BLaER1 treated with 17β-estradiol and CSF1 and Interleukin-3, amounts not matched to agents 10 nM and 100 nM (cell line): ENCODE results near the gene DGKI.

Experiments used
- H3K27ac ChIP-seq, 11 experiments: shearing (Covaris generic); formaldehyde crosslinking; 2 replicates each; pipeline ENCODE4 v1.8.1; 2022
- H3K27me3 ChIP-seq, 11 experiments: shearing (Covaris generic); formaldehyde crosslinking; 2 replicates each; pipeline ENCODE4 v1.8.1; 2022
- H3K36me3 ChIP-seq, 11 experiments: shearing (Covaris generic); formaldehyde crosslinking; 2 replicates each; pipeline ENCODE4 v1.8.1; 2022
- H3K4me1 ChIP-seq, 10 experiments: shearing (Covaris generic); formaldehyde crosslinking; 2 replicates each; pipeline ENCODE4 v1.8.1; 2022
- H3K4me2 ChIP-seq, 11 experiments: shearing (Covaris generic); formaldehyde crosslinking; 2 replicates each; pipeline ENCODE4 v1.8.1; 2022
- H3K4me3 ChIP-seq, 10 experiments: shearing (Covaris generic); formaldehyde crosslinking; 2 replicates each; pipeline ENCODE4 v1.8.1; 2022
- H3K9ac ChIP-seq, 11 experiments: shearing (Covaris generic); formaldehyde crosslinking; 2 replicates each; pipeline ENCODE4 v1.8.1; 2022
- H3K9me3 ChIP-seq, 11 experiments: shearing (Covaris generic); formaldehyde crosslinking; replicated peaks in 1 of 11; 2 replicates each; pipeline ENCODE4 v1.8.1; 2022
- H4K20me1 ChIP-seq, 11 experiments: shearing (Covaris generic); formaldehyde crosslinking; 2 replicates each; pipeline ENCODE4 v1.8.1; 2022
- Cebpa-rat ChIP-seq, 11 experiments: shearing (Covaris generic); IDR thresholded peaks; 2 replicates each; pipeline ENCODE4 v1.8.1; 2022

DGKI gene

GRCh38 chr7:137366995-137367394, 479.8 kb downstream of the DGKI start:
- peaks cover 19 to 28% (median 22%) of the 10 kb centered on the region in 11 experiments; a peak in 21 of 22 replicates for H3K9me3 ChIP-seq
- no peak overlapping the region for H3K4me2 ChIP-seq
- no peak overlapping the region for H3K4me3 ChIP-seq
- H3K36me3 ChIP-seq: no peaks in the 10 kb centered on the region
- H4K20me1 ChIP-seq: no peaks in the 10 kb centered on the region
- H3K4me1 ChIP-seq: no peaks in the 10 kb centered on the region
- H3K9ac ChIP-seq: no peak overlapping the region
- H3K27ac ChIP-seq: no peak overlapping the region
- H3K27me3 ChIP-seq: no peaks in the 10 kb centered on the region
- no peak for TF ChIP-seq Cebpa-rat (IDR thresholded peaks at IDR 0.05)

- H3K4me2 ChIP-seq: no peak overlapping the region
- no peaks in the 10 kb centered on the region for H4K20me1 ChIP-seq
- no peaks in the 10 kb centered on the region for H3K27me3 ChIP-seq
- no peak overlapping the region for H3K9ac ChIP-seq
- peaks cover 52 to 62% (median 55%) of the 10 kb centered on the region in 11 experiments for H3K9me3 ChIP-seq
- TF ChIP-seq Cebpa-rat (IDR thresholded peaks at IDR 0.05): no peak
- no peaks in the 10 kb centered on the region for H3K4me1 ChIP-seq
- no peaks in the 10 kb centered on the region for H3K36me3 ChIP-seq
- H3K4me3 ChIP-seq: no peak overlapping the region
- H3K27ac ChIP-seq: no peak overlapping the region
Measured at GRCh38 chr7:137363683-137364082, 483.1 kb downstream of the DGKI start.

GRCh38 chr7:137360087-137360679, 486.6 kb downstream of the DGKI start:
- H3K4me1 ChIP-seq: no peaks in the 10 kb centered on the region
- H3K27ac ChIP-seq: no peak overlapping the region
- no peak overlapping the region for H3K4me3 ChIP-seq
- H3K4me2 ChIP-seq: no peak overlapping the region
- no peaks in the 10 kb centered on the region for H3K27me3 ChIP-seq
- H3K9ac ChIP-seq: no peak overlapping the region
- no peaks in the 10 kb centered on the region for H3K36me3 ChIP-seq
- H3K9me3 ChIP-seq: peaks cover 61 to 83% (median 71%) of the 10 kb centered on the region in 11 experiments
- H4K20me1 ChIP-seq: no peaks in the 10 kb centered on the region
- TF ChIP-seq Cebpa-rat (IDR thresholded peaks at IDR 0.05): no peak

GRCh38 chr7:137354961-137355360, 491.8 kb downstream of the DGKI start:
- H3K9ac ChIP-seq: no peak overlapping the region
- no peak overlapping the region for H3K4me2 ChIP-seq
- no peak for TF ChIP-seq Cebpa-rat (IDR thresholded peaks at IDR 0.05)
- no peaks in the 10 kb centered on the region for H3K27me3 ChIP-seq
- no peaks in the 10 kb centered on the region for H3K36me3 ChIP-seq
- H3K4me3 ChIP-seq: no peak overlapping the region
- no peaks in the 10 kb centered on the region for H3K4me1 ChIP-seq
- no peak overlapping the region for H3K27ac ChIP-seq
- H4K20me1 ChIP-seq: no peaks in the 10 kb centered on the region
- peaks cover 19 to 36% (median 28%) of the 10 kb centered on the region in 11 experiments for H3K9me3 ChIP-seq

- Histone ChIP-seq H3K4me3 (no peak overlapping the region), H3K27ac (no peak overlapping the region), H3K4me1 (no peaks in the 10 kb centered on the region), H3K36me3 (no peaks in the 10 kb centered on the region), H3K9ac (no peak overlapping the region), H4K20me1 (no peaks in the 10 kb centered on the region), H3K9me3 (peaks cover 13 to 30% (median 22%) of the 10 kb centered on the region in 11 experiments), H3K27me3 (no peaks in the 10 kb centered on the region), H3K4me2 (no peak overlapping the region)
- no peak for TF ChIP-seq Cebpa-rat (IDR thresholded peaks at IDR 0.05)
Measured at GRCh38 chr7:137354396-137354795, 492.4 kb downstream of the DGKI start.

- no peak for TF ChIP-seq Cebpa-rat (IDR thresholded peaks at IDR 0.05)
- H3K27ac ChIP-seq: no peak overlapping the region
- H3K9ac ChIP-seq: no peak overlapping the region
- H3K4me1 ChIP-seq: no peaks in the 10 kb centered on the region
- H3K36me3 ChIP-seq: no peaks in the 10 kb centered on the region
- H4K20me1 ChIP-seq: no peaks in the 10 kb centered on the region
- no peak overlapping the region for H3K4me3 ChIP-seq
- H3K4me2 ChIP-seq: no peak overlapping the region
- no peaks in the 10 kb centered on the region for H3K27me3 ChIP-seq
- H3K9me3 ChIP-seq: peaks cover 0 to 10% (median 6%) of the 10 kb centered on the region in 11 experiments; a peak in 12 of 22 replicates
Measured at GRCh38 chr7:137351941-137352340, 494.8 kb downstream of the DGKI start.

GRCh38 chr7:137345799-137346449, 500.9 kb downstream of the DGKI start:
- Histone ChIP-seq H3K4me2 (peak overlapping the region in 3 of 11 experiments; percentile 1 to 40 (median 19); a peak in 3 of 22 replicates), H3K27ac (peak overlapping the region in 3 of 11 experiments; percentile 20 to 45 (median 27); a peak in 3 of 22 replicates), H3K27me3 (no peaks in the 10 kb centered on the region), H3K36me3 (no peaks in the 10 kb centered on the region), H3K9me3 (0 out of 22 replicates have a peak, but pooled peaks cover 0 to 7% (median 0%) of the 10 kb centered on the region in 11 experiments), H3K4me1 (peaks cover 0 to 8% (median 0%) of the 10 kb centered on the region in 10 experiments; a peak in 2 of 20 replicates), H3K4me3 (no peak overlapping the region), H3K9ac (no peak overlapping the region), H4K20me1 (no peaks in the 10 kb centered on the region)
- no peak for TF ChIP-seq Cebpa-rat (IDR thresholded peaks at IDR 0.05)

- Histone ChIP-seq H4K20me1 (no peaks in the 10 kb centered on the region), H3K27ac (no peak within 1 kb of the TSS), H3K36me3 (no peaks in the 10 kb centered on the region), H3K4me2 (no peak within 1 kb of the TSS), H3K9ac (no peak within 1 kb of the TSS), H3K4me3 (no peak within 1 kb of the TSS), H3K4me1 (peaks cover 0 to 8% (median 0%) of the 10 kb centered on the region in 10 experiments; a peak in 2 of 20 replicates), H3K27me3 (no peaks in the 10 kb centered on the region), H3K9me3 (0 out of 22 replicates have a peak, but pooled peaks cover 0 to 7% (median 0%) of the 10 kb centered on the region in 11 experiments)
- no peak for TF ChIP-seq Cebpa-rat (IDR thresholded peaks at IDR 0.05)
Measured at GRCh38 chr7:137343281-137343841, 503.4 kb downstream of the DGKI start, which contains the start of gene PTN. Gene PTN (minus strand): TSS chr7:137343733. CDS start chr7:137254973, 88,760 bp downstream.

GRCh38 chr7:137342828-137343261, 503.9 kb downstream of the DGKI start:
- Histone ChIP-seq H3K27ac (no peak overlapping the region), H3K4me2 (no peak overlapping the region), H3K27me3 (no peaks in the 10 kb centered on the region), H3K36me3 (no peaks in the 10 kb centered on the region), H3K9me3 (0 out of 22 replicates have a peak, but pooled peaks cover 0 to 7% (median 0%) of the 10 kb centered on the region in 11 experiments), H3K4me1 (peaks cover 0 to 8% (median 0%) of the 10 kb centered on the region in 10 experiments; a peak in 2 of 20 replicates), H4K20me1 (no peaks in the 10 kb centered on the region), H3K4me3 (no peak overlapping the region), H3K9ac (no peak overlapping the region)
- no peak for TF ChIP-seq Cebpa-rat (IDR thresholded peaks at IDR 0.05)
